Neural progenitor cell (in vitro differentiated cells): ENCODE measurements around the gene ABHD4.

Source experiments
- CTCF ChIP-seq: fragments of 200-600 bp; sonication (generic); IDR thresholded peaks from 2 replicates; pipeline ENCODE4 v1.5.1; 2017; ENCODE audit warnings: antibody characterized with exemption, mild to moderate bottlenecking
- EZH2 ChIP-seq: fragments of 200-600 bp; sonication (generic); IDR thresholded peaks from 2 replicates; pipeline ENCODE4 v1.6.1; 2017; ENCODE audit warnings: antibody characterized with exemption, mild to moderate bottlenecking, moderate library complexity
- EZH2phosphoT487 ChIP-seq: fragments of 200-600 bp; sonication (generic); IDR thresholded peaks from 2 replicates; pipeline ENCODE4 v1.6.1; 2017; ENCODE audit warnings: antibody characterized with exemption

DNA sequence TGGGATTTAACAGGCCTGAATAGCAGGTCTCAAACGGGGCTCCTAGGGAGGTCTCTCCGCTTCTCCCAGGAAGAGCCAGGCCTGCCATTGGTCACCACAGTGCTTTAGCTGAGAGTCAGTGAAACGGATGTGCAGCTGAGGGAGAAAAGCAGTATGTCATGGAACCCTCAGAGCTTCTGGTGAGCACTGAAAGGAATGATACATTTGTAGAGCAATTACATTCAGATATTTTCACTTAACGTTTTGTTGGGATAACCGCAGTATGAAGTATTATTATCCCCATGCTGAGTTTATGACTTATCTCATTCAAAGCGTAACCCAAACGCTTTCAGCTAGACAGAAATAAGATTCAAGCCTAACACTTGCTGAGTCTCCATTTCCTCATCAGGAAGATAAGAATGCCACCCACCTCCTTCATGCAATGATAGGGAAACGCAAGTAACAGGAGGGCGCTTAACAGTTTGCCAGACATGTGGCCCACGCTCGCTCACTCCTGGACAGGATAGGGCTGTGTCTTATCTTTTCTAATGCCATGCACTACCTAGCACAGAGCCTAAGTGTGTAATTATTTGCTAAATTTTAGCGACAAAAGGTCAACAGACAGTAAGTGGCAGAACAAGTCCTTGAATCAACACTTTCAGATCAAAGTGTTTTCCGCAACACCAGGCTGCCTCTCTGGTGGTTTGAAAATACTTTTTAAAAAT, 37.3 kb upstream of the ABHD4 start:
- TF ChIP-seq CTCF = no peak
- TF ChIP-seq EZH2 = no peak
- no peak for TF ChIP-seq EZH2phosphoT487
